Measurements from ENCODE around the gene FAM111A. TPM values are rescaled to one million over a fixed set of nuclear protein-coding genes. Genes with fewer than 3 reads are reported as not detected.

FAM111A gene
- total RNA-seq, 1 donor, result 60.0 TPM

- no peak for DNase-seq (ENCODE audit: low read depth)
- H3K4me3 ChIP-seq (ENCODE audit: low read depth, low read length), result no peak overlapping the region
- TF ChIP-seq, protein P1, sequence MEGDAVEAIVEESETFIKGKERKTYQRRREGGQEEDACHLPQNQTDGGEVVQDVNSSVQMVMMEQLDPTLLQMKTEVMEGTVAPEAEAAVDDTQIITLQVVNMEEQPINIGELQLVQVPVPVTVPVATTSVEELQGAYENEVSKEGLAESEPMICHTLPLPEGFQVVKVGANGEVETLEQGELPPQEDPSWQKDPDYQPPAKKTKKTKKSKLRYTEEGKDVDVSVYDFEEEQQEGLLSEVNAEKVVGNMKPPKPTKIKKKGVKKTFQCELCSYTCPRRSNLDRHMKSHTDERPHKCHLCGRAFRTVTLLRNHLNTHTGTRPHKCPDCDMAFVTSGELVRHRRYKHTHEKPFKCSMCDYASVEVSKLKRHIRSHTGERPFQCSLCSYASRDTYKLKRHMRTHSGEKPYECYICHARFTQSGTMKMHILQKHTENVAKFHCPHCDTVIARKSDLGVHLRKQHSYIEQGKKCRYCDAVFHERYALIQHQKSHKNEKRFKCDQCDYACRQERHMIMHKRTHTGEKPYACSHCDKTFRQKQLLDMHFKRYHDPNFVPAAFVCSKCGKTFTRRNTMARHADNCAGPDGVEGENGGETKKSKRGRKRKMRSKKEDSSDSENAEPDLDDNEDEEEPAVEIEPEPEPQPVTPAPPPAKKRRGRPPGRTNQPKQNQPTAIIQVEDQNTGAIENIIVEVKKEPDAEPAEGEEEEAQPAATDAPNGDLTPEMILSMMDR (IDR thresholded peaks at IDR 0.05; ENCODE audit: insufficient read depth, low read depth, low read length), result no peak
These were observed 47.3 kb downstream of the FAM111A start for GRCh38 chr11:59189986-59190385.

DNA sequence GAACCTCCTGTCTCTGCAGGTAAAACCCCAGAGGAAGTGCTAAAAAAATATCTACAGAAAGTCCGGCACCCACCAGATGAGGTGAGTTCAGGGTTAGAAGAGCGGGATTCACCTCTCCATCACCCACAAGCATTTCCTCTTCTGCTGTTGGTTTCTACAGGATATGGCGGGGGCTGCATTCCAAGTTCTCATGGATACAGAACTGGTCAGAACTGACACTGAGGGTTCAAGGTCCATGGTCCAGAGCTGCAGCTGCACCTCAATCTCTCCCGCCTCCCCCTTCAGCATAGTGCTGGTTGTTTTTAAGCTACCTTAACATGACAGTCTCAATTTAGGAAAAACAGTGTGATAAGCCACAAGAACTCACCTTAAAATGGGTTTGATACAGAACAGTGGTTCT lies 48.4 kb downstream of the FAM111A start:
- no peak for DNase-seq (ENCODE audit: low read depth)
- no peak overlapping the region for H3K4me3 ChIP-seq (ENCODE audit: low read depth, low read length)
- TF ChIP-seq, protein P1 (IDR thresholded peaks at IDR 0.05; ENCODE audit: insufficient read depth, low read depth, low read length), result no peak

DNA sequence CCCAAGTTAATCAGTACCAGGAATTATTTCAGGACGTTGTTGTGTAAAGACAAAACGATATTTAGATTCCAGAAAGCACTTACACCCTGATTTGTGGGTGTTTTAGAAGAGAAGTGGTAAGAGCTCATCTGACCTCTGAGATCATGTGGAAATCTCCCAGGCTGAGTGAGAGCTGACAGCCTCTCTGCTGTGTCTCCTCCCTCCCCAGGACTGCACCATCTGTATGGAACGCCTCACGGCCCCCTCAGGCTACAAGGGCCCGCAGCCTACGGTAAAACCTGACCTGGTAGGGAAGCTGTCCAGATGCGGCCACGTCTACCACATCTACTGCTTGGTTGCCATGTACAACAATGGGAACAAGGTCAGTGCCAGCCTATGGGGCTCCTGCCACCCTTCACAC lies 49.2 kb downstream of the FAM111A start:
- DNase-seq (ENCODE audit: low read depth), result no peak
- H3K4me3 ChIP-seq (ENCODE audit: low read depth, low read length), result no peak overlapping the region
- TF ChIP-seq, protein P1 (IDR thresholded peaks at IDR 0.05; ENCODE audit: insufficient read depth, low read depth, low read length), result no peak

GRCh38 chr11:59192446-59193020 lies 49.9 kb downstream of the FAM111A start:
- DNase-seq (ENCODE audit: low read depth), result no peak
- TF ChIP-seq, protein P1 (IDR thresholded peaks at IDR 0.05; ENCODE audit: insufficient read depth, low read depth, low read length), result no peak
- H3K4me3 ChIP-seq (ENCODE audit: low read depth, low read length), result no peak overlapping the region

DNA sequence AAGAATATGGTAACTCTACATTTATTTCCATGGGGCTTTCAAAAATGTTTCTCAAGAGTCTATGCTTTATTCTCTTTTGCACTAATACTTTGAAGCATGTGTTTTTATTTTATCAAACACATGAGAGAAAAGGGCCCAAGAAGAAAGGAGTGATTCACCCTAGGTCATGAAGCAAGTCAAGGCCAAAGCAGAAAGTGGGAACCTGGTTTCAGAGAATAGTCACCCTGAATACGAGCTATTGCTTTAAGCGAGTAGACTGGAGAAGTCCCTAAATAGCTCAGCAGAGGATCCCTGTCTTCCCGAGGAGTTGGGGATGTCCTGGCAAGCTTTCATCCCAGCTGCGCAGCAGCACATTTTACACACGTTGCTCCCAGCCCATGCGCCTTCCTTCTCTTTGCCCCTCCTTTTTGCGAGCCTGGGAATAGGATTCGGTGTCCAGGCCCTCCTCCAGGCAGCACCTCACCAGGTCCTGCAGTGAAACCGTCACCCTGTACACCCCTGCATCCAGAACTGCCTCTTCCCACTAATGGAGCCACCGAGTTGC lies 51.0 kb downstream of the FAM111A start:
- TF ChIP-seq, protein P1 (IDR thresholded peaks at IDR 0.05; ENCODE audit: insufficient read depth, low read depth, low read length), result no peak
- no peak overlapping the region for H3K4me3 ChIP-seq (ENCODE audit: low read depth, low read length)
- DNase-seq (ENCODE audit: low read depth), result no peak

DNA sequence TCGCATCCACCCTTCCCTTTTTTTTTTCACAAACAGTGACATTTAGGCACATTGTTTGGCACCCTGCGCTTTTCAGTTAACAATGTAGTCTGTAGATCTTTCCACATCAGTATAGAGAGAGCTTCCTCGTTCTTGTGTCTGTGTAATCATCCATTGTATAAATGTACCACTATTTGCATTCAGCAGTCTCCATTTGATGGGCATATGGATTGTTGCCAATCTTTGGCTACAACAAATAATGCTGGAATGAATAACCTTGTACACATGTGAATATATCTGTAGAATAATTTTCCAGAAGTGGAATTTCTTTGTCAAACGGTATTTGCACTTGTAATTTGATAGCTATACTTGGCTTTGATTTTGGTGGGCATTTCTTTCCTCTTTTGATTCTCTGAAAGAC lies 52.9 kb downstream of the FAM111A start:
- TF ChIP-seq, protein P1 (IDR thresholded peaks at IDR 0.05; ENCODE audit: insufficient read depth, low read depth, low read length), result no peak
- no peak overlapping the region for H3K4me3 ChIP-seq (ENCODE audit: low read depth, low read length)
- no peak for DNase-seq (ENCODE audit: low read depth)

GRCh38 chr11:59196777-59197176 lies 54.1 kb downstream of the FAM111A start:
- H3K4me3 ChIP-seq (ENCODE audit: low read depth, low read length), result no peak overlapping the region
- no peak for DNase-seq (ENCODE audit: low read depth)
- TF ChIP-seq, protein P1 (IDR thresholded peaks at IDR 0.05; ENCODE audit: insufficient read depth, low read depth, low read length), result no peak

All from fibroblast of villous mesenchyme (primary cell).